ENCODE measurements around the gene PGM3. TPM values are rescaled to one million over a fixed set of nuclear protein-coding genes. Genes with fewer than 3 reads are reported as not detected.
"Not testable (repeated sequence)": the region's sequence is repeated elsewhere in the genome, so short reads cannot be mapped to it uniquely, and the experiment has no call there.

PGM3 gene
- polyA plus RNA-seq, 2 donors: 5.0 to 10.2 TPM

GRCh38 chr6:83202031-83202430 is 9.0 kb upstream of the PGM3 start:
- Histone ChIP-seq H3K4me3 (ENCODE audit: low read depth in 1 of 2, low read length in 2 of 2) (no peak overlapping the region), H3K36me3 (ENCODE audit: control insufficient read depth in 2 of 2, insufficient read depth in 2 of 2, low read length in 1 of 2) (no peaks in the 10 kb centered on the region), H3K27ac (ENCODE audit: low read depth in 2 of 2, low read length in 1 of 2) (no peak overlapping the region), H3K9me3 (ENCODE audit: control insufficient read depth in 2 of 2, insufficient read depth in 1 of 2, low read depth in 1 of 2, low read length in 1 of 2) (no peaks in the 10 kb centered on the region), H3K4me1 (ENCODE audit: control insufficient read depth in 2 of 2, insufficient read depth in 2 of 2, low read length in 1 of 2) (no peaks in the 10 kb centered on the region), H3K27me3 (ENCODE audit: control insufficient read depth in 1 of 2, insufficient read depth in 2 of 2, low read length in 2 of 2) (no peaks in the 10 kb centered on the region)
- WGBS, 2 donors: 76 to 89% methylated on average over 4 of the region's 4 CpGs

GRCh38 chr6:83199863-83200225 is 6.8 kb upstream of the PGM3 start:
- H3K4me1 ChIP-seq (ENCODE audit: control insufficient read depth in 2 of 2, insufficient read depth in 2 of 2, low read length in 1 of 2): no peaks in the 10 kb centered on the region
- H3K27me3 ChIP-seq (ENCODE audit: control insufficient read depth in 1 of 2, insufficient read depth in 2 of 2, low read length in 2 of 2): no peaks in the 10 kb centered on the region
- no peaks in the 10 kb centered on the region for H3K9me3 ChIP-seq (ENCODE audit: control insufficient read depth in 2 of 2, insufficient read depth in 1 of 2, low read depth in 1 of 2, low read length in 1 of 2)
- no peaks in the 10 kb centered on the region for H3K36me3 ChIP-seq (ENCODE audit: control insufficient read depth in 2 of 2, insufficient read depth in 2 of 2, low read length in 1 of 2)
- no peak overlapping the region for H3K27ac ChIP-seq (ENCODE audit: low read depth in 2 of 2, low read length in 1 of 2)
- 44 to 51% methylated on average over 2 of the region's 2 CpGs for WGBS, 2 donors
- H3K4me3 ChIP-seq (ENCODE audit: low read depth in 1 of 2, low read length in 2 of 2): no peak overlapping the region

DNA sequence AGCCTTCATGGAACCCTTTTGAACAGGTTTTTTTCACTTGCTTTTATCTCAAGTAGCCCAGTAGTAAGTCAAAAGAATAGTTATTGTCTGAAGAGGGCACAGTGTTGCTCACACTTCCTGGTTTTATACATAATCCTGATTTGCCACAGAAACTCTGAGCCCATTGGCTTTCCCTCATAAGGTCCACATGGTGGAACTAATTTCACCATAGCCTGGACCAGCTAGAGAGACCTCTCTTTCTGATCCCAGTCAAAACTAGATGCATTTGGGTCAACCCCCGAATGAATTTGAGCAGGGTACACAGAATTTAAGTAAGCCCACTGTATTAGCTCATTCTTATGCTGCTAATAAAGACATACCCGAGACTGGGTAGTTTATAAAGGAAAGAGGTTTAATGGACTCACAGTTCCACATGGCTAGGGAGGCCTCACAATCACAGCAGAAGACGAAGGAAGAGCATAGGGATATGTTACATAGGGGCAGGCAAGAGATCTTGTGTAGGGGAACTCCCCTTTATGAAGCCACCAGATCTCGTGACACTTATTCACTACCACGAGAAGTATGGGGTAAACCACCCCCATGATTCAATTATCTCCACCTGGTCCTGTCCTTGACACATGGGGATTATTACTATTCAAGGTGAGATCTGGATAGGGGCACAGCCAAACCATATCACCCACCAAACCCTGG is 6.3 kb upstream of the PGM3 start:
- 83 to 90% methylated on average over 5 of the region's 5 CpGs for WGBS, 2 donors

DNA sequence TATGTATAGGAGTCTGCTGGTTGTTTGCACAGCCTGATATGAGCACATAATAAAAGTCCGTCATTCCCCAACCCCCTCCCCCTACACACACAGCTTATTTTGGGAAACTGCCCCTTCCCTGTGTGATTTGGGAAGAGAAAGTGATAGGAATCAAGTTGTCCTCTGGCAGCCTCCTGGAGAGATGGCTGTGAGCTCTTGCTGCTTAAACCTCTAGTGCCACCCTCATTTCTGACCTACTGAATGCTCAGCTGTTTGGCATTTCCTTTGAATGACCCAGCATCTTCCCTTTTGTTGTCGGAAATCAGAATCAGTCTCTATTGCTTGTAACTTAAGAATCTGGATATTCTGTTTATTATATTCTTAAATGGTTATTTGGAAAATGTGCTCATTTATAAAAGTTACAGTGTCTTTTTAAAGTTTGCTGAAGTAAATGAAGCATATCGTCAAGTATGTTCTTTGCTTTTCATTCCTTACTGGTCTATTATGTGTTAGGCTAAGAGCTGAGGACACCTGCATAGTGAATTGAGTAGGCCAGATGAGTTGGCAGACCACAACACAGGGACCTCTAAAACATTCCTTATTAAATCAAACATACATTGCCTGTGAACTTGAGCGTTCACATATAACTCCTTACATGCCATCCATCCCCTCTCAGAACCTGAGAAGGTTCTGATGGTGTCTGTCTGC is 5.6 kb upstream of the PGM3 start:
- no peaks in the 10 kb centered on the region for H3K36me3 ChIP-seq (ENCODE audit: control insufficient read depth in 2 of 2, insufficient read depth in 2 of 2, low read length in 1 of 2)
- H3K27ac ChIP-seq (ENCODE audit: low read depth in 2 of 2, low read length in 1 of 2): no peak overlapping the region
- H3K4me3 ChIP-seq (ENCODE audit: low read depth in 1 of 2, low read length in 2 of 2): no peak overlapping the region
- no peaks in the 10 kb centered on the region for H3K27me3 ChIP-seq (ENCODE audit: control insufficient read depth in 1 of 2, insufficient read depth in 2 of 2, low read length in 2 of 2)
- H3K9me3 ChIP-seq (ENCODE audit: control insufficient read depth in 2 of 2, insufficient read depth in 1 of 2, low read depth in 1 of 2, low read length in 1 of 2): no peaks in the 10 kb centered on the region
- peaks cover 0 to 3% of the 10 kb centered on the region in 2 donors for H3K4me1 ChIP-seq (ENCODE audit: control insufficient read depth in 2 of 2, insufficient read depth in 2 of 2, low read length in 1 of 2)
- 83 to 90% methylated on average over 4 of the region's 4 CpGs for WGBS, 2 donors

More for the DNA sequence above, 6.3 kb upstream of the PGM3 start:
- Histone ChIP-seq H3K27me3 (ENCODE audit: control insufficient read depth in 1 of 2, insufficient read depth in 2 of 2, low read length in 2 of 2) (no peaks in the 10 kb centered on the region), H3K27ac (ENCODE audit: low read depth in 2 of 2, low read length in 1 of 2) (no peak overlapping the region), H3K4me3 (ENCODE audit: low read depth in 1 of 2, low read length in 2 of 2) (no peak overlapping the region), H3K36me3 (ENCODE audit: control insufficient read depth in 2 of 2, insufficient read depth in 2 of 2, low read length in 1 of 2) (no peaks in the 10 kb centered on the region), H3K9me3 (ENCODE audit: control insufficient read depth in 2 of 2, insufficient read depth in 1 of 2, low read depth in 1 of 2, low read length in 1 of 2) (no peaks in the 10 kb centered on the region), H3K4me1 (ENCODE audit: control insufficient read depth in 2 of 2, insufficient read depth in 2 of 2, low read length in 1 of 2) (no peaks in the 10 kb centered on the region)

DNA sequence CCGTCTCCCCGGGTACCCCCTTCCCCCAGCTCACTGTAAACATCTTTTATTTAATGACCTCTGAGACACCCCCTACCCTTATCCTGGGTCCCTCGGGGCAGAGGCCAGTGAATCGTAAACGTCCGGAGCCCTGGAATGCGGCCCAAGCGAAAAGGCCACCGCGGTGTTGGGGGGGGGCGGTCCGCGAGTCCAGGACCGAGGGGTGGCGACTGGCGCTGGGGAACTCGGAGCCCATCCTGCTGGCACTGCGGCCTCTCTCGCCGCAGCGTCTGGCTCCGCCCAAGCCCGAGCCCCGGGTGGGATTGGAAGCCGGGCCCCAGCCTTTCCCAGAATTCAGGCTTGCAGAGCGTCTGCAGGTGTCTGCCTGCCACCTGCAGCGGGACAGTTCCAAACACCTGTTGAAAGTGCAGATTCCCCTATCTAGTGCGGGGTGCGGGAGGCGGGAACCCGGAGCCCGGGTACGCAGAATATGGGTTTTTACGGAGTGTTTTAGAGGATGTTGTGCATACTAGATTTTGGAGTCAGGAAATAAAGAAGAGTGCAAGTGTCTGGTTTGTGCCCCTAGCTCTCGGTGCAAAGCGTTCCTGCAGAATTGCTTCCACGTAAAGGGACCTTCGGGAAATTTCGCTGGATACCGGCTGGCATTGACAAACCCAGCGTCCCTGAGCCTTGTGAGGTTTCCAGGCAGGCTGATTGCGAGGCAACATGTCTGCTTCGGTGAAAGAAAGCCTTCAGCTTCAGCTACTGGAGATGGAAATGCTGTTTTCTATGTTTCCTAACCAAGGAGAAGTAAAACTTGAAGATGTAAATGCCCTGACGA is 892 bp upstream of the PGM3 start:
- WGBS, 2 donors: 4 to 6% methylated on average over 42 to 44 of the region's 44 CpGs

DNA sequence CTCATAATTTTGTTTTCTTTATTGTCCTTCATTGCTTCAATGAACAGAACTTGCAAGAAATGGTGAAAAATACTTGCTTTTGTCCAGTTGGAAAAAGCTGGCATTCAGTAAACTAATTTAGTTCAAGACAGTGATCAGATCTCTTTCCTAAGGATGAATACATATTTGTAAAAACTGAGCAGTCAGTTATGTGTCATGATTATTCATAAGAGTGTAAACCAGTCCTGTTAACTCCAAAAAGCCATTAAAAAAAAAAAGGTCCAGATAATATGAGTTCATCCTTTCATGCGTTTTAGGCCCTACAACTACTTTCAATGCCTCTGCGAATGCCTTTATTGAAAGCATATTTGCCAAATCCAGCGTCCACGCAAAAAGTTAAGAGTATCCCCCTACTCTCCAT is 609 bp downstream of the PGM3 start:
- H3K4me1 ChIP-seq (ENCODE audit: control insufficient read depth in 2 of 2, insufficient read depth in 2 of 2, low read length in 1 of 2): peaks cover 0 to 3% of the 10 kb centered on the region in 2 donors
- H3K27ac ChIP-seq (ENCODE audit: low read depth in 2 of 2, low read length in 1 of 2): no peak overlapping the region
- H3K4me3 ChIP-seq (ENCODE audit: low read depth in 1 of 2, low read length in 2 of 2): peak overlapping the region; percentile 95 to 99
- WGBS, 2 donors: 1 to 2% methylated on average over 4 of the region's 4 CpGs
- peaks cover 0 to 2% of the 10 kb centered on the region in 2 donors for H3K36me3 ChIP-seq (ENCODE audit: control insufficient read depth in 2 of 2, insufficient read depth in 2 of 2, low read length in 1 of 2)
- no peaks in the 10 kb centered on the region for H3K27me3 ChIP-seq (ENCODE audit: control insufficient read depth in 1 of 2, insufficient read depth in 2 of 2, low read length in 2 of 2)
- H3K9me3 ChIP-seq (ENCODE audit: control insufficient read depth in 2 of 2, insufficient read depth in 1 of 2, low read depth in 1 of 2, low read length in 1 of 2): no peaks in the 10 kb centered on the region

More for the DNA sequence above, 892 bp upstream of the PGM3 start:
- Histone ChIP-seq H3K4me3 (ENCODE audit: low read depth in 1 of 2, low read length in 2 of 2) (peak overlapping the region; percentile 95 to 99), H3K27me3 (ENCODE audit: control insufficient read depth in 1 of 2, insufficient read depth in 2 of 2, low read length in 2 of 2) (no peaks in the 10 kb centered on the region), H3K36me3 (ENCODE audit: control insufficient read depth in 2 of 2, insufficient read depth in 2 of 2, low read length in 1 of 2) (peaks cover 0 to 2% of the 10 kb centered on the region in 2 donors), H3K9me3 (ENCODE audit: control insufficient read depth in 2 of 2, insufficient read depth in 1 of 2, low read depth in 1 of 2, low read length in 1 of 2) (no peaks in the 10 kb centered on the region), H3K27ac (ENCODE audit: low read depth in 2 of 2, low read length in 1 of 2) (peak overlapping the region in 1 of 2 donors; percentile 81), H3K4me1 (ENCODE audit: control insufficient read depth in 2 of 2, insufficient read depth in 2 of 2, low read length in 1 of 2) (peaks cover 0 to 3% of the 10 kb centered on the region in 2 donors)

- H3K27ac ChIP-seq (ENCODE audit: low read depth in 2 of 2, low read length in 1 of 2); H3K36me3 ChIP-seq (ENCODE audit: control insufficient read depth in 2 of 2, insufficient read depth in 2 of 2, low read length in 1 of 2); H3K27me3 ChIP-seq (ENCODE audit: control insufficient read depth in 1 of 2, insufficient read depth in 2 of 2, low read length in 2 of 2); H3K4me1 ChIP-seq (ENCODE audit: control insufficient read depth in 2 of 2, insufficient read depth in 2 of 2, low read length in 1 of 2); H3K9me3 ChIP-seq (ENCODE audit: control insufficient read depth in 2 of 2, insufficient read depth in 1 of 2, low read depth in 1 of 2, low read length in 1 of 2): not testable (repeated sequence)
- WGBS, 2 donors: 82 to 91% methylated on average over 17 to 18 of the region's 18 CpGs
- H3K4me3 ChIP-seq (ENCODE audit: low read depth in 1 of 2, low read length in 2 of 2): peak overlapping the region in 1 of 2 donors; percentile 95
These were observed 1.1 kb downstream of the PGM3 start for GRCh38 chr6:83191974-83192373.

- no peaks in the 10 kb centered on the region for H3K27me3 ChIP-seq (ENCODE audit: control insufficient read depth in 1 of 2, insufficient read depth in 2 of 2, low read length in 2 of 2)
- peaks cover 0 to 3% of the 10 kb centered on the region in 2 donors for H3K4me1 ChIP-seq (ENCODE audit: control insufficient read depth in 2 of 2, insufficient read depth in 2 of 2, low read length in 1 of 2)
- H3K4me3 ChIP-seq (ENCODE audit: low read depth in 1 of 2, low read length in 2 of 2): no peak overlapping the region
- H3K36me3 ChIP-seq (ENCODE audit: control insufficient read depth in 2 of 2, insufficient read depth in 2 of 2, low read length in 1 of 2): peaks cover 0 to 5% of the 10 kb centered on the region in 2 donors
- H3K9me3 ChIP-seq (ENCODE audit: control insufficient read depth in 2 of 2, insufficient read depth in 1 of 2, low read depth in 1 of 2, low read length in 1 of 2): no peaks in the 10 kb centered on the region
- WGBS, 2 donors: 90 to 93% methylated on average over 6 of the region's 6 CpGs
- no peak overlapping the region for H3K27ac ChIP-seq (ENCODE audit: low read depth in 2 of 2, low read length in 1 of 2)
These were observed 2.4 kb downstream of the PGM3 start for GRCh38 chr6:83190626-83191025.

DNA sequence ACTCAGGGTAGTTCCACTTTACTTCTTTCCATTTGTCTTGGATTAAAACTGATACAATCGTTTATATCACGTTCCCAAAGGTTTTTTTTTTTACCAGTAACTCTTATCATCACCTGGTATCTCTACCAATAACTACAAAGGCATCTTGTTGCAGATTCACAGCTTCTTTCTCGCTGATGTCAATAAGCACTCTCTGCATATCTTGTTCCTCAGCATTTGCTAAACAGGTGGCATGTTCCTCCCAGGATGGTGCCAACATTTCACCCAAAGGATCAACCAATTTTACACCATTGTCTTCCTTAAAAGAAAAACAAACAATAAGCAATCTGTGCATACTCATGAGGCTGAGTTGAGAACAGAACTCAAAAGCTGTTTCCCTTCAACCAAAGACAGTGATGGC is 4.6 kb downstream of the PGM3 start:
- no peaks in the 10 kb centered on the region for H3K9me3 ChIP-seq (ENCODE audit: control insufficient read depth in 2 of 2, insufficient read depth in 1 of 2, low read depth in 1 of 2, low read length in 1 of 2)
- no peak overlapping the region for H3K4me3 ChIP-seq (ENCODE audit: low read depth in 1 of 2, low read length in 2 of 2)
- H3K27ac ChIP-seq (ENCODE audit: low read depth in 2 of 2, low read length in 1 of 2): no peak overlapping the region
- peaks cover 0 to 8% of the 10 kb centered on the region in 2 donors for H3K36me3 ChIP-seq (ENCODE audit: control insufficient read depth in 2 of 2, insufficient read depth in 2 of 2, low read length in 1 of 2)
- WGBS, 2 donors: 59 to 73% methylated on average over 3 of the region's 3 CpGs
- no peaks in the 10 kb centered on the region for H3K27me3 ChIP-seq (ENCODE audit: control insufficient read depth in 1 of 2, insufficient read depth in 2 of 2, low read length in 2 of 2)
- no peaks in the 10 kb centered on the region for H3K4me1 ChIP-seq (ENCODE audit: control insufficient read depth in 2 of 2, insufficient read depth in 2 of 2, low read length in 1 of 2)

Data from esophagus (tissue), 2 donors.